Epithelial cell of esophagus (primary cell): ENCODE measurements around the gene BIRC6.

Experiments used
- DNase-seq: peaks from one replicate; pipeline ENCODE4 v3.0.0; 2010; ENCODE audit warnings: low read depth
- H3K4me3 ChIP-seq: 2 replicates; pipeline ENCODE4 v1.5.1; 2011; ENCODE audit warnings: mild to moderate bottlenecking, low read length, control low read depth
- TF ChIP-seq, protein P1 (sequence below): IDR thresholded peaks from 2 replicates; pipeline ENCODE4 v1.5.1; 2011; ENCODE audit warnings: low read depth, mild to moderate bottlenecking, low read length, control low read depth, inconsistent platforms; ENCODE audit not compliant: insufficient read depth; ENCODE audit errors: missing control alignments

Gene BIRC6

DNA sequence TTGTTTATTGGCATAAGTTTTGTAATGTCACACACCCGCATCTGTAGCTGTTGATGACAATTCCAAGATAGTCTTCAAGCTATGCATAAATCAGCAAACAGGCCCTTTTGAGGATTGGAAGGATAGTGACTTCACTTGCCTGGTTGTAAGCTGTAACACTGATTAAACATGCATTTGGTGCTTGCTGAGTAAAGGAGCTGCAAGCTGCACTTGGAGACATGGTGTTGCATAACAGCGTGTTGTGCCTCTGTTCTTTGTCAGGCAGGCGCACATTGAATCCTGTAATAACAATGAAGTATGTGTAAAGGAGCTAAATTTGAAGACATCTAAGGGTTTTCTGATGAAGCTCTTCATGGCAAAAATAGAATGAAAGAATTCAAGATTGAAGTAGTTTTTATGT lies 202.3 kb downstream of the BIRC6 start:
- H3K4me3 ChIP-seq, result no peak overlapping the region
- TF ChIP-seq, protein P1, sequence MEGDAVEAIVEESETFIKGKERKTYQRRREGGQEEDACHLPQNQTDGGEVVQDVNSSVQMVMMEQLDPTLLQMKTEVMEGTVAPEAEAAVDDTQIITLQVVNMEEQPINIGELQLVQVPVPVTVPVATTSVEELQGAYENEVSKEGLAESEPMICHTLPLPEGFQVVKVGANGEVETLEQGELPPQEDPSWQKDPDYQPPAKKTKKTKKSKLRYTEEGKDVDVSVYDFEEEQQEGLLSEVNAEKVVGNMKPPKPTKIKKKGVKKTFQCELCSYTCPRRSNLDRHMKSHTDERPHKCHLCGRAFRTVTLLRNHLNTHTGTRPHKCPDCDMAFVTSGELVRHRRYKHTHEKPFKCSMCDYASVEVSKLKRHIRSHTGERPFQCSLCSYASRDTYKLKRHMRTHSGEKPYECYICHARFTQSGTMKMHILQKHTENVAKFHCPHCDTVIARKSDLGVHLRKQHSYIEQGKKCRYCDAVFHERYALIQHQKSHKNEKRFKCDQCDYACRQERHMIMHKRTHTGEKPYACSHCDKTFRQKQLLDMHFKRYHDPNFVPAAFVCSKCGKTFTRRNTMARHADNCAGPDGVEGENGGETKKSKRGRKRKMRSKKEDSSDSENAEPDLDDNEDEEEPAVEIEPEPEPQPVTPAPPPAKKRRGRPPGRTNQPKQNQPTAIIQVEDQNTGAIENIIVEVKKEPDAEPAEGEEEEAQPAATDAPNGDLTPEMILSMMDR, result no peak
- peak; percentile 24 for DNase-seq

- H3K4me3 ChIP-seq, result no peak overlapping the region
- no peak for DNase-seq
- TF ChIP-seq, protein P1, result no peak
Measured at GRCh38 chr2:32562906-32563305, 206.1 kb downstream of the BIRC6 start.

- DNase-seq, result no peak
- TF ChIP-seq, protein P1, result no peak
Measured at GRCh38 chr2:32564417-32565035, 207.7 kb downstream of the BIRC6 start.

DNA sequence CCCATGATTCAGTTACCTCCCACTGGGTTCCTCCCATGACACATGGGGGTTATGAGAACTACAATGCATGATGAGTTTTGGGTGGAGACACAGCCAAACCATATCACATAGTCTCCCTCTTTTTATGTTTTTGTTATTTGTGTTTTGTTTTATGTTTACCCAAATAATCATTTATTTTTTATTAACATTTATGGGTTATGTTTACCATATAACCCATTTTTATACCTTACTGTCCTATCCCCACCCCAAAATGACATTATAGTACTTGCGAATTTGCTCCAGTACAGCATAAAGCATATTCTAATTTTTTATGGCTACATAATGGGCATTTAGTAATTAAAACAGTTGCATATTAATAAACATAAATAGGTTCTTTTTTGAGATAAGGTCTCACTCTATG lies 209.1 kb downstream of the BIRC6 start:
- no peak for DNase-seq
- TF ChIP-seq, protein P1, result no peak
- H3K4me3 ChIP-seq, result no peak overlapping the region

More at GRCh38 chr2:32564417-32565035, 207.7 kb downstream of the BIRC6 start:
- no peak overlapping the region for H3K4me3 ChIP-seq

DNA sequence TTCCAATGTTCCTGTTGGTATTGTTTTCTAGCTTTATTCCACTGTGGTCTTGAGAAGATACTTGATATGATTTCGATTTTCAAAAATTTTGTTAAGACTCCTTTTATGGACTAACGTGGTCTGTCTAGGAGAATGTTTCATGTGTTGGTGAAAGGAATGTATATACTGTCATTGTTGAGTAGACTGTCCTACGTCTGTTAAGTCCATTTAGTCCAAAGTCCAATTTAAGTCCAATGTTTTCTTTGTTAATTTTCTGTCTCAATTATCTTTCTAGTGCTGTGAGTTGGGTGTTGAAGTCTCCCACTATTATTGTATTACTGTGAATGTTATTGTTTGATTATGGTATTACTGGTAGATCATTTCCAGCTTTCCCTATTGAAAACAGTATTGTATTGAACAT lies 215.2 kb downstream of the BIRC6 start:
- TF ChIP-seq, protein P1, result no peak
- no peak for DNase-seq
- H3K4me3 ChIP-seq, result no peak overlapping the region

DNA sequence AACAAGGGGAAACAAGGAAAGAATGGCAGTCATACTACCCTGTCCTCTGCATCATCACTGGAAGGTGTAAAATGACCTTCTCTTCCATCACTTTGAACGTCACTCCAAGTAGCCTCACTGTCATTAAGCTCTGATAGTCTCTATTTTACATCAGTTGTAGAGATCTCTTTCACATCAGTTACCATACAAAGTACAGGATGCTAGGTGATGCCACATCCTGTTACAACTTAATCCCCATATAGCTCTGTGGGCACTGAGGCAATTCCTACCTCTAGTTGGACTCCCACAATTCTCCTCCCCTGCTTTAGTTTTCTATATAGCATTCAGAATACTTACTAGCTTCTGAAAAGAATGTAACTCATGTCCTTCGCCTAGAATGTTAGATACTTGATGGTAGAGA lies 215.9 kb downstream of the BIRC6 start:
- no peak overlapping the region for H3K4me3 ChIP-seq
- no peak for DNase-seq
- TF ChIP-seq, protein P1, result no peak

- DNase-seq, result peak; percentile 1
- TF ChIP-seq, protein P1, result no peak
- no peak overlapping the region for H3K4me3 ChIP-seq
Measured at GRCh38 chr2:32591669-32592463, 235.0 kb downstream of the BIRC6 start.
